K562 treated with DMSO at 1 percent for 12 hours (cell line): ENCODE measurements around the gene MARCHF11. TPM values are rescaled to one million over a fixed set of nuclear protein-coding genes. Genes with fewer than 3 reads are reported as not detected.

Experiments used
- total RNA-seq: library from RNA; unstranded; fragments of 300-600 nt; gene quantifications from 2 replicates; pipeline ENCODE4 v1.2.3, GENCODE V29; 2022; ENCODE audit not compliant: insufficient read depth

The MARCHF11 gene, protein sequence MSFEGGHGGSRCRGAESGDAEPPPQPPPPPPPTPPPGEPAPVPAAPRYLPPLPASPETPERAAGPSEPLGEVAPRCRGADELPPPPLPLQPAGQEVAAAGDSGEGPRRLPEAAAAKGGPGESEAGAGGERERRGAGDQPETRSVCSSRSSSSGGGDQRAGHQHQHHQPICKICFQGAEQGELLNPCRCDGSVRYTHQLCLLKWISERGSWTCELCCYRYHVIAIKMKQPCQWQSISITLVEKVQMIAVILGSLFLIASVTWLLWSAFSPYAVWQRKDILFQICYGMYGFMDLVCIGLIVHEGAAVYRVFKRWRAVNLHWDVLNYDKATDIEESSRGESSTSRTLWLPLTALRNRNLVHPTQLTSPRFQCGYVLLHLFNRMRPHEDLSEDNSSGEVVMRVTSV
- total RNA-seq: not detected in 2 replicates

DNA sequence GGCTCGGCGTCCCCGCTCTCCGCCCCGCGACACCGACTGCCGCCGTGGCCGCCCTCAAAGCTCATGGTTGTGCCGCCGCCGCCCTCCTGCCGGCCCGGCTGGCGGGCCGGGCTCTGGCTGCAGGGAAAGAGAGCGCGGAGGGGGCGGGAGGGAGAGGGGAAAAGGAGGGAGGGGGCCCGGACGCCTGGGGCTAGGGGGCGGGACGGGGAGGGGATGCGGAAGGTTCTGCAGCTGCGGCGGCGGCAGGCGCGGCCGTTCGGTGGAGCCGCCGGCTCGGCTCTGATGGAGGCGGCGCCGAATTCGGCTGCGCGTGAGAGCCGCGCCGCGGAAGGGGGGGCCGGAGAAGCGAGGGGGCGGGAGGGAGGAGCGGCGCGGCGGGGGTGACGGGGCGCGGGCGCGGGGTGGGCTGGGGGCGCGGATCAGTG lies at the start of gene MARCHF11:
Gene MARCHF11, minus strand, starts transcription at position 281 of the 425 bp plus-strand sequence. Its CDS starts 216 bp downstream, at position 65.

